CD4-positive, alpha-beta T cell (primary cell): ENCODE data around the gene RABEPK. TPM values are rescaled to one million over a fixed set of nuclear protein-coding genes. Genes with fewer than 3 reads are reported as not detected.

Source experiments
- ATAC-seq: fragments of 200-7000 bp; cut with Tn5 transposase; one replicate; pipeline ENCODE4 v1.10.0; 2022; ENCODE audit warnings: mild to moderate bottlenecking; ENCODE audit not compliant: poor library complexity
- CTCF ChIA-PET: fragments of 350-600 bp; sonication (Branson Sonifier 250); formaldehyde crosslinking; loops from one replicate; lab custom pipeline; 2021; ENCODE audit warnings: antibody characterized with exemption, inconsistent platforms; lab: Charles Lee
- POLR2A ChIA-PET: fragments of 350-600 bp; sonication (Branson Sonifier 250); formaldehyde crosslinking; loops from one replicate; lab custom pipeline; 2021; ENCODE audit warnings: antibody characterized with exemption, inconsistent platforms; lab: Charles Lee
- DNase-seq, 14 experiments: peaks; one replicate each; pipeline ENCODE4 v3.0.0-alpha.2; 2013 to 2020; ENCODE audit warnings: mixed read lengths in 2 of 14
- H3K27ac ChIP-seq, 2 donors: one replicate each; pipeline versions ENCODE4 v1.5.1 to v1.7.0; 2013; ENCODE audit warnings: low read length in 2 of 2, low read depth in 1 of 2, mild to moderate bottlenecking in 1 of 2
- H3K27me3 ChIP-seq, 2 experiments: 1 replicate in 1 of 2; 2 replicates in 1 of 2; pipeline versions ENCODE4 v1.6.1 to v1.7.0; 2013; ENCODE audit warnings: low read length in 2 of 2, control low read depth in 1 of 2, mild to moderate bottlenecking in 1 of 2, moderate library complexity in 1 of 2; ENCODE audit not compliant: insufficient read depth in 2 of 2, control insufficient read depth in 1 of 2
- H3K36me3 ChIP-seq: one replicate; pipeline ENCODE4 v1.6.1; 2013; ENCODE audit warnings: low read length, control low read depth; ENCODE audit not compliant: insufficient read depth
- H3K4me1 ChIP-seq: one replicate; pipeline ENCODE4 v1.6.1; 2013; ENCODE audit warnings: low read length, control low read depth; ENCODE audit not compliant: insufficient read depth
- H3K4me3 ChIP-seq: one replicate; pipeline ENCODE4 v1.5.1; 2013; ENCODE audit warnings: mild to moderate bottlenecking, low read length, moderate library complexity
- H3K9me3 ChIP-seq, 2 experiments: 1 replicate in 1 of 2; 2 replicates in 1 of 2; pipeline versions ENCODE4 v1.6.1 to v1.7.0; 2013; ENCODE audit warnings: low read length in 2 of 2, mild to moderate bottlenecking in 2 of 2, control low read depth in 1 of 2, moderate library complexity in 1 of 2; ENCODE audit not compliant: control insufficient read depth in 1 of 2, insufficient read depth in 1 of 2
- H3K27ac Mint-ChIP-seq: one replicate; pipeline ENCODE4 v1.8.0; 2020; ENCODE audit warnings: mixed read lengths
- H3K27me3 Mint-ChIP-seq: one replicate; pipeline ENCODE4 v1.8.0; 2021; ENCODE audit warnings: mixed read lengths
- H3K36me3 Mint-ChIP-seq: one replicate; pipeline ENCODE4 v1.8.0; 2021; ENCODE audit warnings: low read depth, mixed read lengths
- H3K4me1 Mint-ChIP-seq: one replicate; pipeline ENCODE4 v1.8.0; 2021; ENCODE audit warnings: low read depth, mixed read lengths
- H3K4me3 Mint-ChIP-seq: one replicate; pipeline ENCODE4 v1.8.0; 2020; ENCODE audit warnings: mild to moderate bottlenecking, mixed read lengths
- H3K9me3 Mint-ChIP-seq: one replicate; pipeline ENCODE4 v1.8.0; 2020; ENCODE audit warnings: mixed read lengths
- intact Hi-C, 2 experiments: fragments of 100-400 bp; cut with DNase I in 1 of 2; cut with micrococcal nuclease in 1 of 2; formaldehyde crosslinking; loops; one replicate each; pipeline versions ENCODE4 v1.15.1 to v1.9.0; 2023 to 2025; cut with DNase I, micrococcal nuclease
- polyA plus RNA-seq, 2 donors: library from polyadenylated mRNA; unstranded; fragments of 120-200 nt; gene quantifications; one replicate each; pipeline ENCODE4 v1.2.1, GENCODE V29; 2013
- total RNA-seq, 174 experiments: library from RNA in 2 of 174; stranded (reverse) in 2 of 174; gene quantifications; one replicate each; pipeline ENCODE4 v1.2.3 and lab custom pipeline; 2021 to 2026
- TF ChIP-seq, protein P1 (sequence below): fragments of 200-600 bp; IDR thresholded peaks from one replicate; pipeline ENCODE4 v1.8.0; 2022; ENCODE audit warnings: antibody characterized with exemption, mild to moderate bottlenecking

Gene RABEPK, protein sequence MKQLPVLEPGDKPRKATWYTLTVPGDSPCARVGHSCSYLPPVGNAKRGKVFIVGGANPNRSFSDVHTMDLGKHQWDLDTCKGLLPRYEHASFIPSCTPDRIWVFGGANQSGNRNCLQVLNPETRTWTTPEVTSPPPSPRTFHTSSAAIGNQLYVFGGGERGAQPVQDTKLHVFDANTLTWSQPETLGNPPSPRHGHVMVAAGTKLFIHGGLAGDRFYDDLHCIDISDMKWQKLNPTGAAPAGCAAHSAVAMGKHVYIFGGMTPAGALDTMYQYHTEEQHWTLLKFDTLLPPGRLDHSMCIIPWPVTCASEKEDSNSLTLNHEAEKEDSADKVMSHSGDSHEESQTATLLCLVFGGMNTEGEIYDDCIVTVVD
- total RNA-seq (1 to 10 TPM; 6.8 to 8.3 TPM), total RNA-seq (lab: John Stamatoyannopoulos, UW) (6.6 to 73.8 (median 17.4) reads per million in 172 experiments)
- polyA plus RNA-seq (2013, experiment 1 of 2): 19.4 TPM
- polyA plus RNA-seq (2013, experiment 2 of 2): 18.7 TPM

DNA sequence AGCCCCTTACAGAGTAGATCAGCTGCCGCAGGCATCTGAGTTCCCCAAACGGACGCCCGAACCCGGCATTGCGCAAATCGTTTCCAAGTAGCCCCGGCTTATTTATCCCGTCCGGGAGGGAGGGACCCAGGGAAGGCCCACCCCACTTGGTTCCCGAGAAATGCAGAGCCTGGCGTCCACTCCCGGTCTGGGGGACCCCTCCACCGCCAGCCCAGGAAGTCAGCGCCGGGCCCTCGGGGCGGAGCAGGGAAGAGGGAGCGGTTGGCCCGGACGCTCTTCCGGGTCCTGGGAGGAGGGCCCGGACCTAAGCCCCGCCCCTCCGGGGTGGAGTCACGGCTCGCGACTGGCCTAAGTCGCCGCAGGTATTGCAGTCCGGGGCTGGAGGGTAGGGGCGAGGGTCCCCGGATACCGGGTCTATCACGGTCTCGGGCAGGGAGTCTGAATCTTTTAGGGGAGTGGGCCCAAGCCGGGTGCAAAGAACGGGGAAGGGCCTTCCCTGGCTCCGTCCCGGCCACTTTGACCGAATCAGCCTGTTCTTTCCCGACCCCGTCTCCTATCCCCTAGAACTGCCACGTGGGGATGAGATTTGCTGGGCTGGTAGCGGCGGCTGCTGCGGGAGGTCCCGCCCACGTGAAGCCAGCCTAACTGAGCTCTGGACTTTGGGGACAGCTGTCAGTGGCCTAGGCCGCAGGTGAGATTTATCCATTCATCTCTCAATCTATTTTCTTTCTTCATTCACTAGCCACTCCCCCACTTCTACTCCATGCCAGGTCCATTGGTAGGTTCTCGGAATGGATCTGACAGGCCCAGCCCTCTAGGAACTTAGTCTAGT lies at the start of gene RABEPK:
TSS of gene RABEPK (plus strand) at position 327 of the 832 bp plus-strand sequence. CDS start 2,472 bp downstream, outside the sequence.
- peaks cover 53% of the 10 kb centered on the region for H3K4me1 ChIP-seq
- peak within 1 kb of the TSS; percentile 63 to 91 for H3K27ac ChIP-seq
- peak; percentile 79 to 94 (median 88) for DNase-seq
- ATAC-seq: peak; percentile 94
- CTCF ChIA-PET: interaction anchor here (0.7 to 1.5 kb wide), 7 partner anchors 10 to 61 kb away, joined by 3 to 4 read pairs (median 3); partner anchors contain the start of genes GAPVD1 and SCAI
- peaks cover 63% of the 10 kb centered on the region for H3K4me1 Mint-ChIP-seq
- H3K27ac Mint-ChIP-seq: peak within 1 kb of the TSS; percentile 79
- H3K4me3 ChIP-seq: peak within 1 kb of the TSS; percentile 92
- H3K4me3 Mint-ChIP-seq: peak within 1 kb of the TSS; percentile 93
- H3K27me3 Mint-ChIP-seq: no peaks in the 10 kb centered on the region
- no peaks in the 10 kb centered on the region for H3K27me3 ChIP-seq
- POLR2A ChIA-PET: interaction anchor here (0.6 to 9.5 kb wide), 8 partner anchors 9 to 1271 kb away, joined by 3 to 119 read pairs (median 4); partner anchors contain the start of genes GAPVD1 and HSPA5
- no peaks in the 10 kb centered on the region for H3K9me3 Mint-ChIP-seq
- TF ChIP-seq, protein P1, sequence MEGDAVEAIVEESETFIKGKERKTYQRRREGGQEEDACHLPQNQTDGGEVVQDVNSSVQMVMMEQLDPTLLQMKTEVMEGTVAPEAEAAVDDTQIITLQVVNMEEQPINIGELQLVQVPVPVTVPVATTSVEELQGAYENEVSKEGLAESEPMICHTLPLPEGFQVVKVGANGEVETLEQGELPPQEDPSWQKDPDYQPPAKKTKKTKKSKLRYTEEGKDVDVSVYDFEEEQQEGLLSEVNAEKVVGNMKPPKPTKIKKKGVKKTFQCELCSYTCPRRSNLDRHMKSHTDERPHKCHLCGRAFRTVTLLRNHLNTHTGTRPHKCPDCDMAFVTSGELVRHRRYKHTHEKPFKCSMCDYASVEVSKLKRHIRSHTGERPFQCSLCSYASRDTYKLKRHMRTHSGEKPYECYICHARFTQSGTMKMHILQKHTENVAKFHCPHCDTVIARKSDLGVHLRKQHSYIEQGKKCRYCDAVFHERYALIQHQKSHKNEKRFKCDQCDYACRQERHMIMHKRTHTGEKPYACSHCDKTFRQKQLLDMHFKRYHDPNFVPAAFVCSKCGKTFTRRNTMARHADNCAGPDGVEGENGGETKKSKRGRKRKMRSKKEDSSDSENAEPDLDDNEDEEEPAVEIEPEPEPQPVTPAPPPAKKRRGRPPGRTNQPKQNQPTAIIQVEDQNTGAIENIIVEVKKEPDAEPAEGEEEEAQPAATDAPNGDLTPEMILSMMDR: no peak
- intact Hi-C loops: loop anchor here in 1 of 2 experiments (1.0 to 5.0 kb wide), 2 partner anchors 41 to 258 kb away; partner anchors contain the start of genes GOLGA1 and HSPA5
- H3K9me3 ChIP-seq: no peaks in the 10 kb centered on the region
- H3K36me3 ChIP-seq: peaks cover 15% of the 10 kb centered on the region
- H3K36me3 Mint-ChIP-seq: peaks cover 27% of the 10 kb centered on the region

- H3K36me3 ChIP-seq: peaks cover 52% of the 10 kb centered on the region
- no peaks in the 10 kb centered on the region for H3K27me3 ChIP-seq
- Mint-ChIP-seq H3K36me3 (peaks cover 68% of the 10 kb centered on the region), H3K27me3 (no peaks in the 10 kb centered on the region), H3K9me3 (no peaks in the 10 kb centered on the region), H3K4me3 (no peak overlapping the region), H3K27ac (peak overlapping the region; percentile 25), H3K4me1 (peaks cover 10% of the 10 kb centered on the region)
- no peak overlapping the region for H3K27ac ChIP-seq
- H3K4me1 ChIP-seq: no peaks in the 10 kb centered on the region
- CTCF ChIA-PET: no interaction called here
- TF ChIP-seq, protein P1: no peak
- no peak for DNase-seq
- POLR2A ChIA-PET: no interaction called here
- ATAC-seq: no peak
- no peaks in the 10 kb centered on the region for H3K9me3 ChIP-seq
- H3K4me3 ChIP-seq: no peak overlapping the region
- intact Hi-C loops: no loop called here
Measured at GRCh38 chr9:125151730-125152129, 48.6 kb upstream of the RABEPK start.

GRCh38 chr9:125153712-125154367 lies 46.5 kb upstream of the RABEPK start:
- H3K36me3 ChIP-seq: peaks cover 62% of the 10 kb centered on the region
- H3K9me3 ChIP-seq: no peaks in the 10 kb centered on the region
- TF ChIP-seq, protein P1: no peak
- Mint-ChIP-seq H3K4me3 (no peak overlapping the region), H3K9me3 (no peaks in the 10 kb centered on the region), H3K4me1 (peaks cover 10% of the 10 kb centered on the region), H3K36me3 (peaks cover 84% of the 10 kb centered on the region), H3K27ac (no peak overlapping the region), H3K27me3 (no peaks in the 10 kb centered on the region)
- no peak overlapping the region for H3K4me3 ChIP-seq
- ATAC-seq: no peak
- POLR2A ChIA-PET: interaction anchor here (0.6 to 1.2 kb wide), 3 partner anchors 10 to 84 kb away, joined by 3 to 4 read pairs (median 3); partner anchors contain the start of gene SCAI
- CTCF ChIA-PET: interaction anchor here (3.2 kb wide), 1 partner anchor 10 kb away, joined by 11 read pairs; the partner anchor contains the start of gene SCAI
- intact Hi-C loops: no loop called here
- DNase-seq: no peak
- H3K27ac ChIP-seq: no peak overlapping the region
- no peaks in the 10 kb centered on the region for H3K4me1 ChIP-seq
- no peaks in the 10 kb centered on the region for H3K27me3 ChIP-seq
